H1 (cell line): ENCODE results near the gene MS4A5. TPM values are rescaled to one million over a fixed set of nuclear protein-coding genes. Genes with fewer than 3 reads are reported as not detected.
"Not testable (repeated sequence)": the region's sequence is repeated elsewhere in the genome, so short reads cannot be mapped to it uniquely, and the experiment has no call there.

Source experiments
- CTCF ChIA-PET: fragments of 300-600 bp; sonication (Branson Sonifier 250); formaldehyde crosslinking; loops from one replicate; lab custom pipeline; 2021; ENCODE audit not compliant: partially characterized antibody; lab: Charles Lee
- POLR2A ChIA-PET: fragments of 300-600 bp; sonication (Branson Sonifier 250); formaldehyde crosslinking; loops from one replicate; lab custom pipeline; 2021; ENCODE audit warnings: inconsistent platforms; ENCODE audit not compliant: partially characterized antibody; lab: Charles Lee
- DNase-seq, 2 experiments: peaks; one replicate each; pipeline versions ENCODE4 v3.0.0 to v3.0.0-alpha.2; 2010 to 2022; ENCODE audit warnings: low spot score in 2 of 2, low read depth in 1 of 2, mixed read lengths in 1 of 2
- FAIRE-seq: peaks from 2 replicates; lab custom pipeline; 2011; peaks lifted over from hg19 to GRCh38; lab: Jason Lieb, UNC
- H2AFZ ChIP-seq: 2 replicates; pipeline ENCODE4 v1.8.1; 2012; ENCODE audit warnings: low read length, inconsistent platforms
- H2AK5ac ChIP-seq: 2 replicates; pipeline ENCODE4 v1.6.1; 2013; ENCODE audit warnings: low read depth, low read length
- H2BK120ac ChIP-seq: replicated peaks from 2 replicates; pipeline ENCODE3; 2013; ENCODE audit warnings: low read depth, low read length, inconsistent platforms
- H2BK12ac ChIP-seq: 2 replicates; pipeline ENCODE4 v1.6.1; 2013; ENCODE audit warnings: low read depth, low read length
- H2BK15ac ChIP-seq: 2 replicates; pipeline ENCODE4 v1.6.1; 2013; ENCODE audit warnings: low read length
- H2BK20ac ChIP-seq: 2 replicates; pipeline ENCODE4 v1.6.1; 2013; ENCODE audit warnings: low read length
- H2BK5ac ChIP-seq: 2 replicates; pipeline ENCODE4 v1.6.1; 2013; ENCODE audit warnings: low read depth, low read length
- H3K14ac ChIP-seq: 2 replicates; pipeline ENCODE4 v1.6.1; 2013; ENCODE audit warnings: inconsistent platforms; ENCODE audit not compliant: insufficient read length
- H3K18ac ChIP-seq: 2 replicates; pipeline ENCODE4 v1.6.1; 2013; ENCODE audit warnings: low read length; ENCODE audit errors: extremely low read depth
- H3K23ac ChIP-seq: 2 replicates; pipeline ENCODE4 v1.6.1; 2013; ENCODE audit warnings: inconsistent platforms; ENCODE audit not compliant: insufficient read length
- H3K23me2 ChIP-seq: 2 replicates; pipeline ENCODE4 v1.6.1; 2013; ENCODE audit warnings: low read depth, low read length
- H3K27ac ChIP-seq: 2 replicates; pipeline ENCODE4 v1.6.1; 2011; ENCODE audit warnings: low read depth, low read length, inconsistent platforms
- H3K27me3 ChIP-seq, 4 experiments: replicated peaks in 1 of 4; 1 replicate in 1 of 4; 2 replicates in 3 of 4; pipeline versions ENCODE4 v1.6.1 to v1.8.1; 2011 to 2013; ENCODE audit warnings: low read length in 3 of 4, mild to moderate bottlenecking in 3 of 4, inconsistent platforms in 2 of 4, mixed read lengths in 2 of 4, moderate library complexity in 1 of 4; ENCODE audit not compliant: control insufficient read depth in 3 of 4, insufficient read depth in 3 of 4; ENCODE audit errors: extremely low read depth in 1 of 4
- H3K36me3 ChIP-seq, 4 experiments: 2 replicates each; pipeline versions ENCODE4 v1.6.1 to v1.8.1; 2011 to 2013; ENCODE audit warnings: mild to moderate bottlenecking in 4 of 4, low read length in 3 of 4, moderate library complexity in 2 of 4, control low read depth in 1 of 4, inconsistent platforms in 1 of 4; ENCODE audit not compliant: insufficient read depth in 4 of 4, control insufficient read depth in 2 of 4
- H3K4ac ChIP-seq: replicated peaks from 2 replicates; pipeline ENCODE3; 2013; ENCODE audit warnings: low read length, low read depth, mixed read lengths, inconsistent platforms; ENCODE audit not compliant: insufficient read length
- H3K4me1 ChIP-seq, 4 experiments: replicated peaks in 1 of 4; 1 replicate in 1 of 4; 2 replicates in 3 of 4; pipeline versions ENCODE4 v1.6.1 to v1.8.1; 2011 to 2013; ENCODE audit warnings: low read length in 3 of 4, inconsistent platforms in 2 of 4, mixed read lengths in 1 of 4; ENCODE audit not compliant: insufficient read depth in 4 of 4, control insufficient read depth in 3 of 4
- H3K4me2 ChIP-seq, 2 experiments: 2 replicates each; pipeline versions ENCODE4 v1.6.1 to v1.8.1; 2011 to 2013; ENCODE audit warnings: low read depth in 2 of 2, low read length in 2 of 2, control low read depth in 1 of 2, inconsistent platforms in 1 of 2, mild to moderate bottlenecking in 1 of 2; ENCODE audit not compliant: insufficient read depth in 1 of 2
- H3K4me3 ChIP-seq, 4 experiments: fragments of 200-600, 300-600 bp in 1 of 4; sonication (generic), shearing (Covaris generic), sonication (Bioruptor Twin) in 1 of 4; 2 replicates each; pipeline versions ENCODE4 v1.5.1 to v1.8.1; 2011 to 2016; ENCODE audit warnings: low read length in 4 of 4, low read depth in 3 of 4, control low read depth in 2 of 4, inconsistent platforms in 2 of 4, mild to moderate bottlenecking in 2 of 4, mixed read lengths in 1 of 4, moderate library complexity in 1 of 4; ENCODE audit not compliant: insufficient read depth in 2 of 4; ENCODE audit errors: extremely low read depth in 1 of 4
- H3K56ac ChIP-seq: replicated peaks from 2 replicates; pipeline ENCODE3; 2013; ENCODE audit warnings: low read depth, mild to moderate bottlenecking, mixed read lengths, low read length, inconsistent platforms; ENCODE audit not compliant: insufficient read length
- H3K79me1 ChIP-seq: 2 replicates; pipeline ENCODE4 v1.6.1; 2013; ENCODE audit warnings: low read depth, low read length, control low read depth
- H3K79me2 ChIP-seq, 2 experiments: 2 replicates each; pipeline versions ENCODE4 v1.6.1 to v1.8.1; 2012 to 2013; ENCODE audit warnings: low read length in 2 of 2, mild to moderate bottlenecking in 2 of 2, inconsistent platforms in 1 of 2; ENCODE audit not compliant: insufficient read depth in 2 of 2, control insufficient read depth in 1 of 2
- H3K9ac ChIP-seq, 4 experiments: replicated peaks in 1 of 4; 1 replicate in 1 of 4; 2 replicates in 3 of 4; pipeline versions ENCODE4 v1.6.1 to v1.8.1; 2011 to 2013; ENCODE audit warnings: low read depth in 3 of 4, low read length in 3 of 4, control low read depth in 2 of 4, mild to moderate bottlenecking in 2 of 4, moderate library complexity in 2 of 4, inconsistent platforms in 1 of 4; ENCODE audit errors: extremely low read depth in 1 of 4
- H3K9me3 ChIP-seq, 2 experiments: 2 replicates each; pipeline versions ENCODE4 v1.6.1 to v1.8.1; 2012 to 2013; ENCODE audit warnings: mild to moderate bottlenecking in 2 of 2, moderate library complexity in 2 of 2, control low read depth in 1 of 2, inconsistent platforms in 1 of 2, low read depth in 1 of 2, low read length in 1 of 2, mixed read lengths in 1 of 2; ENCODE audit not compliant: insufficient read depth in 2 of 2
- H4K20me1 ChIP-seq, 2 experiments: replicated peaks in 1 of 2; 2 replicates each; pipeline versions ENCODE3 to v1.8.1; 2011 to 2013; ENCODE audit warnings: inconsistent platforms in 2 of 2, low read length in 2 of 2, mild to moderate bottlenecking in 1 of 2; ENCODE audit not compliant: insufficient read depth in 2 of 2, control insufficient read depth in 1 of 2
- H4K5ac ChIP-seq: 2 replicates; pipeline ENCODE4 v1.6.1; 2013; ENCODE audit warnings: low read length, low read depth, mixed read lengths, inconsistent platforms; ENCODE audit not compliant: insufficient read length
- H4K8ac ChIP-seq: 2 replicates; pipeline ENCODE4 v1.8.0; 2013; ENCODE audit warnings: mild to moderate bottlenecking, moderate library complexity, low read length, inconsistent platforms; ENCODE audit not compliant: insufficient read depth; ENCODE audit errors: extremely low read depth
- H4K91ac ChIP-seq: replicated peaks from 2 replicates; pipeline ENCODE3; 2013; ENCODE audit warnings: low read length, mixed read lengths, inconsistent platforms; ENCODE audit not compliant: insufficient read length
- WGBS, 2 experiments: shearing (Covaris generic) in 1 of 2; methylation state at CpG; one replicate each; pipeline versions ENCODE4 v1.1.6 to v1.1.7; 2013 to 2015; ENCODE audit warnings: low lambda C conversion rate in 2 of 2, mixed read lengths in 2 of 2, inconsistent platforms in 1 of 2, low coverage in 1 of 2, missing lambda C conversion rate in 1 of 2; ENCODE audit not compliant: insufficient replicate concordance in 2 of 2, insufficient coverage in 1 of 2, insufficient read length in 1 of 2; ENCODE audit errors: extremely low coverage in 1 of 2, missing lambda C conversion rate in 1 of 2; 5-methylcytosine and 5-hydroxymethylcytosine counted together
- polyA plus RNA-seq, 7 experiments: library from polyadenylated mRNA; depleted of rRNA in 3 of 7; stranded (reverse) in 5 of 7; unstranded in 2 of 7; fragments of >200 nt in 5 of 7; fragments of 200-250 nt in 2 of 7; gene quantifications; 1 replicate in 5 of 7; 2 replicates in 1 of 7; 4 replicates in 1 of 7; pipeline versions ENCODE4 v1.2.1 to v1.2.3, GENCODE V29; 2011 to 2013; ENCODE audit warnings: missing spikeins in 2 of 7, mixed read lengths in 2 of 7
- total RNA-seq: library from RNA; stranded (reverse); fragmentation: NEBNext Ultra II Directional; extraction: Animal tissue kit (Norgen Biotek cat#: 25700); gene quantifications from 2 replicates; pipeline ENCODE4 v1.2.1, GENCODE V29; 2021

Gene MS4A5
- total and polyA plus RNA-seq, 2 of the 8 experiments (the other 6 are each of a cell fraction or from before 2014, with no cell fraction given): not detected

DNA sequence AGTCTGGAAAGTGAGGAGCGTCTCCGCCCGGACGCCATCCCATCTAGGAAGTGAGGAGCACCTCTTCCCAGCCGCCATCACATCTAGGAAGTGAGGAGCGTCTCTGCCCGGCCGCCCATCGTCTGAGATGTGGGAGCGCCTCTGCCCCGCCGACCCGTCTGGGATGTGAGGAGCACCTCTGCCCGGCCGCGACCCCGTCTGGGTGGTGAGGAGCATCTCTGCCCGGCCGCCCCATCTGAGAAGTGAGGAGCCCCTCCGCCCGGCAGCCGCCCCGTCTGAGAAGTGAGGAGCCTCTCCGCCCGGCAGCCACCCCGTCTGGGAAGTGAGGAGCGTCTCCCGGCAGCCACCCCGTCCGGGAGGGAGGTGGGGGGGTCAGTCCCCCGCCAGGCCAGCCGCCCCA lies 21.8 kb downstream of the MS4A5 start:
- POLR2A ChIA-PET, H2BK12ac ChIP-seq, H3K36me3 ChIP-seq, H2BK5ac ChIP-seq, H3K27me3 ChIP-seq, H3K23ac ChIP-seq, H3K23me2 ChIP-seq, H3K4me3 ChIP-seq, H3K18ac ChIP-seq, H2BK120ac ChIP-seq, H3K4me1 ChIP-seq, H2BK15ac ChIP-seq, H3K79me1 ChIP-seq, H3K9ac ChIP-seq, H3K79me2 ChIP-seq, H4K20me1 ChIP-seq, DNase-seq, CTCF ChIA-PET, FAIRE-seq, H3K4me2 ChIP-seq, H4K8ac ChIP-seq, H3K27ac ChIP-seq, H3K56ac ChIP-seq, H3K4ac ChIP-seq, H4K91ac ChIP-seq, H4K5ac ChIP-seq, H2BK20ac ChIP-seq, H2AFZ ChIP-seq, H3K14ac ChIP-seq, H2AK5ac ChIP-seq: not testable (repeated sequence)
- peaks cover 2 to 12% of the 10 kb centered on the region in 2 experiments; a peak in 3 of 4 replicates for H3K9me3 ChIP-seq
- 92% methylated on average over 12 of the region's 32 CpGs; no CpG with 5 or more reads in 1 of the 2 experiments for WGBS, 2 experiments
